NCI-H226 (cell line): ENCODE data around the gene AAK1.
A peak's percentile ranks its signal among the peaks of the same experiment; 100 is the strongest.
"Not testable (repeated sequence)": the region's sequence is repeated elsewhere in the genome, so short reads cannot be mapped to it uniquely, and the experiment has no call there.

Source experiments
- DNase-seq: peaks from one replicate; pipeline ENCODE4 v3.0.0-alpha.2; 2015

Gene AAK1

DNA sequence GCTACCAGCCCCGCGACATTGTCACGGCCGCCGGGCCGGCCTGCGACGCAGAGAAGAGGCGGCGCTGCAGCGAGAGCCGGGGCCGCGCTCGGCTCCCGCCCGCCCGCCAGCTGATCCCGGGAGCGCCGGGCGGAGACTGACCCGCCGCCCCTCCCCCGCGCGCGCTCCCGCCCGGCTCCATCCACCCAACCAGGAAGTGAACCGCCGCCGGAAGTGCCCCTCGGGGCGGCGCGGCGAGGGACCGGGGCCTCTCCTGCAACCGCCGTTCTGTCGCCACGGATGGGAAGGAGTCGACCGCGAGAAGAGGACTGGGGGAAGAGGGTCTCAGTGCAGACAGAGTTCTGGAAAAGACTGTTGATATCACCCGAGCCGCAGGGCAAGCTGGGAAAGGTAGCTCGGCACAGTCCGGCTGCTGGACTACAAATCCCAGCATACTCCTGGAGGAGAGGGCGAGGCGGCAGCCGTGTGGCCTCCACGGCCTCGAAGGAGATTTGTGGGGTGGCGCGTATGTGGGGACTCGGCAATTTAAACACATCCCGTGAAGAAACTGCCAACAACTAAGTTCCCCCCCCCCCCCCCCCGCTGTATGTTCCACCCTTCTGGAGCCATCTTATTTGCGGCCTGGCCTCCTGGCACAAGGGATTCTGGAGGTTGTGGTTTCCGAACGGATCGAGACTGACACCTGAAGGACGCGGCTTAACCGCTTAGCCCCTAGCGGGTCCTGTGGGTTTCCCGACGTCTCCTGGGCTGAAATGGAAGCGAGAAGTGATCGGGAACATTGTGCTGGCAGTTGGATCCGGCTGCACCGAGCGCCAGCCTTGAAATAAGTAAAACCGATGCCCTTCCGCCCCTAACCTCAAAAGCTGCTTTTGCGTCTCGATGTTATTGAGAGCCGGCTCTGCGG lies at the start of gene AAK1:
Gene AAK1, minus strand, starts transcription at position 138 of the 904 bp plus-strand sequence. CDS start 699 bp downstream, outside the sequence.
- peak; percentile 85 for DNase-seq

DNA sequence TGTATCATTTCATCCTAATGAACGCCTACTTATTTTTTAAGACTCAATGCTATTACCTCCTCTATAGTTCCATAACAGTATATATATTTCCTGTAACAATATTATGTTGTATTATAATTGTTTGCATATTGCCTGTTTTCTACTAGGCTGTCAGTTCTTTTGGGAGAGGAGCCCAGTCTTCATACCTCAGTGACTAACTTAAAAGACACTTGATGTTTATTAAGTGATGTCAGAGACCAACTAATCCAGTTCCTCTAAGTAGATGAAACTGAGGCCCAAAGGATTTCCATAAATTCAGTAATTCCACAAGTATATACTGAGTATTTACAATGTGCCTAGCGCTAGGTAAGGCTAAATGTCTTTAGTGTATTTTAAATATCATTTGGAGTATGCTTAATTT lies 48.9 kb upstream of the AAK1 start:
- peak; percentile 39 for DNase-seq

DNA sequence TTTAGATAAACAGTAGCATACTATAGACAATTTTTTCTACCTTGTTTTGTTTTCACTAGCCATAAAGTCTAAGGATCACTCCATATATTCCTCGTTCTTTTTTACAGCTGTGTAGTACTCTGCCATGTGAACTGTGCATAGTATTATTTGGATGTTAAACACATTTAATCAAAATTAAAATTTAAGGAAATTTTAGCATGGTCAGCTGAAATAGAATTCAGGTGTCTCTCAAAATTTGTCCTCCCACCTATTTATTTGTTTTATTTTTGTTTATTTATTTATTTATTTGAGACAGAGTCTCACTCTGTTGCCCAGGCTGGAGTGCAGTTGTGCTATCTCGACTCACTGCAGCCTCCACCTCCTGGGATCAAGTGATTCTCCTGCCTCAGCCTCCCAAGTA lies 46.4 kb upstream of the AAK1 start:
- DNase-seq: no peak

DNA sequence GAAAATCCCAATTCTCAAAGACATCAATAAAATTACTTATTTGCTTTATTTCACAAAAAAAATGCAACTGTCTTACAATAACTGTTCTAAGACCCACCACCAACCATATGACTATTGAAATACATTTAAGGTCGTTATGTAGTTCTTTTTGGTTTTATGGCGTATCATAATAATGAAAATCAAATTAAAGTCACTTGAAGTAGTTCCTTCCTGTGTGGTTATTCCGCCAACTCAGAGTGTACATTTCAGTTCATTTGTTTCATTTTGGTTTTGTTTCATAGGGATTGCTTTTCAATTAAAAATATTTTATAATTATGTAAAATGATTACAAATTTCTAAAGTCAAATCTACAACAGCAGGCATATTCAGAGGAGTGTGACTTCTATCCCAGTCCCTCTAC lies 45.9 kb upstream of the AAK1 start:
- DNase-seq: no peak

DNA sequence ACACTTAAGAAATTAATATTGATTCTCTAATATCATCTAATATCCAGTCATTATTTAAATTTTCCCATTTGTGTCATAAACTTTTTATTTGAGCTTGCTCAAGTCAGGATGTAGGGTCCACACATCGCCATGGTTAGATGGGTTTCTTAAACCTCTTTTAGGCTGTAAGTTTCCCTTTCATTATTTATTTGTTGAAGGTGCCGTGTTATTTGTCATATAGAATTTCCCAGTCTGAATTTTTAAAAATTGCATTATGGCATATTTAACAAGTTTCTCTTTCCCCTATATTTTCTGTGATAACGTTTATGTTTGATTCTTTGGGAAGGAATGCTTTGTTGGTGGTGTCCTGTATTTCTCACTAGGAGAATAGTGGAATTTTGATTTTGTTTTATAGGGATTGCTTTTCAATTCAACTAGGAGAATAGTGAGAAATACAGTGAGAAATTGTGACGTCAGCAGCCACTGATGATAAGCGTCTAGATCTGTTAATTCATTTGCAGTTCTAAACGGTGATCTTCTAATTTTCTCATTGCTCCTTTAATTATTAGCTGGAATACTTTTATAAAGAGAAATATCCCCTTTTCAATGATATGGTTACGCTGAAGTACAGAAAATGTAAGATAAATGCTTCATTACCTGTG lies 44.6 kb upstream of the AAK1 start:
- DNase-seq: no peak

DNA sequence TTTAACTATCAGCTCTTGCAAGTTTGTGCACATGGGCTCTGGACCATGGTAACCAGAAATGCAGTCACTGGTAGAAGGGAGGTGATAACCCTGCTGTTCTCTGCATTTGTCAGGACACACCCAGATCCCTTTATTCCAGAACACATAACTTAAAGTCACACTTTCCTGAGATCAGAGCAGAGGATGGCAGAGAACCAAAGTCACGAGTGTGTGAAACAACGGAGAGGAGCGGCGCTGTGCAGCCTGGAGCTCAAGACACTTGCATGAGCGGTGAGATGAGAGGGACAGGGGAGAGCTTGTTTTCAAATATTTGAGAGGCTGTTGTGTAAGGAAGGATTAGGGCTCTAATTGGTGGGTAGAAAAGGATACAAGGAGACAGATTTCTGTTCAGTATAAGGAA lies 43.3 kb upstream of the AAK1 start:
- DNase-seq: no peak

DNA sequence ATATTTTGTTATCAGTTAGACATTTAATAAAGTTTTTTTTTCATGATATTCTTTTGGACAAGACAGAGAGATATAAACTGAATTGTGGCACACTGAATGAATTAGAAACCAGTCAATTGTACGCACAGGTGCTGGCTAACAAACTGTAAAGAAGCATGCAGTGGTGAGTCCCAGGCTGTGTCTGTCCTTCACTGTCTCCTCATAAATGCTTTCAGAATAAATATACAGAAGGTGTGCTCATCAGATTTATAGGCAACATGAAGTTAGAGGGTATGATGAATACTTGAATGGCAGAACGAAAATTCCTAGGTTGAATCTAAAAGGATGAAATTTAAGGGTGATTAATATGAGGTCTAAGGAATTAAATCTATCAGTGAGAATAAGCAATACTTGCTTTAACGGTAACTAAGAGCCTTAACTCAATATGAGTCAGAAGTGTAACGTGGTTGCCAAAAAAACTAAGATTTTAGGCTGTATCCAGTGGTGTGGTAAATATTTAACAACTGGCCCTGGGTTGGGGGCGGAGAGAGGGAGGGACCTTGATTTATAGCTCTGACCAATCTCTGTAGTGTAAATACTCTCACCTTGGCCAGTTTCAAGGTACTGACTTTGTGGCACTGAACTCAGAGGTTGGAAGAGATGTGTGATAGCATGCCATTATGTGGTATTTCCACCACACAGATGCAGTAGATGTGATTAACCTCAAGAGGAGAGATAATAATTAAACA lies 41.9 kb upstream of the AAK1 start:
- DNase-seq: peak; percentile 22

DNA sequence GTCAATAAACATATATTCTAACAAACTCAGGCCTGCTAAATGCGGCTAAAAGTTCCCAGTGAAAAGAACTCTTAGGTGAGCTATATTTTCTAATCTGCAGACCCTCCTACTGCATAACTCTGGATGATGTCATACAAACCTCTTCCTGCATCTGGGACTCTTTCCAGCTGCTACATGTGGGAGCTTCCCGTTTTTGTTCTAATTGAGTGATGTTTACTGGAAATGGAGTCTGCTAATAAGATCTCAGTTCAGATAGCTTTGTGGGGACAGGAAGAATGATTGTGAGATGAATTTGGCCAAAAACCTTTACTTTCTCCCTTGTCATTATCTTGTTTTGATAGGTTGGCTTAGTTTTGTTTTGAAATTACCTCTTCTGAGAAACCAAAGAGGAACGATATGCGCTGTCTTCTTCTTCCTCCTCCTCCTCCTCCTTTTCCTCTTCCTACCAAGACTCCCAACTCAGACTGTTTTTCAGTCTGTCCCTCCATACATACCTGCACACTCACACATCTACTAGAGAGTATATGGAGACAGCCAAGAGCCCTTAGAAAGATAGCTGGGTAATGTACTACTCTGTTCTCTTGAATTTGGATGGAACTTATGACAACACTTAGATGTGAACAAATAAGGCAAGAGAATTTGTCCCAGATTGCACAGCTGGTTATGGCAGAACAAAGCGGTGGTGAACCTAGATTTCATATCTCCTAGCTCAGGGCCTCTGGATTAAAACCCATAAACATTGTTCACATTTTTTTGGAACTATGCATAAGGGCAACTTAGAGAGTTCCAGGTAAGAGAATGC lies 39.8 kb upstream of the AAK1 start:
- peak; percentile 86 for DNase-seq

DNA sequence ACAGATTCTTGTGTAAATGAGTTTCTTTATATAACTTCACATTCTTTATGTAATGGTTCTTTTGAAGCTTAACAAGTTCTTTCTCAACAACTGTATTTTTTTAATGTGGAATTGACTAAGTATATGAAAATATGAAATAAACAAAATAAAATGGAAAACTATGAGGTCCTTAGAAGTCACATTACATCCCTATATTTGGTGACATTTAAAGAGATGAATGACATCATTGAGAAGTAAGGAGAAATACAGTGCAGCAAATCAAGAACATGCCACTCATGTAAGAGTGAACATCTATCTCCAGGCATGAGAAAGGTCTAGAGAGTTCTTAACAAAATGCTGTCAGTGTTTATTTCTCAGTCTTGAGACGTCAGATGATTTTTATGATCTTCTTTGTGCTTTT lies 39.0 kb upstream of the AAK1 start:
- DNase-seq: no peak

DNA sequence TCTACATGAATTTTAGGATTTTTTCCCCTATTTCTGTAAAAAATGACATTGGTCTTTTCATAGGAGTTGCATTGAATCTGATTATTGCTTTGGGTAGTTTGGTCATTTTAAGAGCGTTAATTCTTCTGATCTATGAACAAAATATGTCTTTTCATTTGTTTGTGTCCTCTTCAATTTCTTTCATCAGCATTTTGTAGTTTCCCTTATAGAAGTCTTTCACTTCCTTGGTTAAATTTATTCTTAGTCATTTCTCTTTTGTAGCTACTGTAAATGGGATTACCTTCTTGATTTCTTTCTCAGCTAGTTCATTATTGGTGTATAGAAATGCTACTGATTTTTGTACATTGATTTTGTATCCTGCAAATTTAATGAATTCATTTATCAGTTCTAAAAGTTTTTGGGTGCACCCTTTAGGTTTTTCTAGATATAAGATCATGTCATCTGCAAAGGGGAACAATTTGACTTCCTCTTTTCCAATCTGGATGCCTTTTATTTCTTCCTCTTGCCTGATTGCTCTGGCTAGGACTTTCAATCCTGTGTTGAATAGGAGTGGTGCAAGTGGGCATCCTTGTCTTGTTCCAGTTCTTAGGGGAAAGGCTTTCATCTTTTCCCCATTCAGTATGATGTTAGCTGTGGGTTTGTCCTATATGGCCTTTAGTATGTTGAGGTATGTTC lies 36.6 kb upstream of the AAK1 start:
- no peak for DNase-seq

DNA sequence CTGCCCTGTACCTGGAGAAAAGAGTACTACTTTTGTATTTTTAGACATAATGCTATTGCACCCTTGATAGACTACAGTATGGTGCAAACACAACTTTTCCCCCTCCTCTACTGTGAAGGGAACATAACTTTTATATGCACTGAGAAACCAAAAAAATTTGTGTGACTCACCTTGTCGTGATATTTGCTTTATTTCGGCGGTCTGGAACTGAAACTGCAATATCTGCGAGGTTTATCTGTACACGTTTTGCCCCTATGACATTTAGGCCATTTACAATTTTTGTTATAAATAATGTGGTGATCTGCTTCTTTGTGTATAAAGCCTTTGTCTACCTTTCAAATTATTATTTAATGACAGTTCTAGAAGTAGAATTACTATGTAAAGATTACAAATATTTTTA lies 34.4 kb upstream of the AAK1 start:
- DNase-seq: no peak

DNA sequence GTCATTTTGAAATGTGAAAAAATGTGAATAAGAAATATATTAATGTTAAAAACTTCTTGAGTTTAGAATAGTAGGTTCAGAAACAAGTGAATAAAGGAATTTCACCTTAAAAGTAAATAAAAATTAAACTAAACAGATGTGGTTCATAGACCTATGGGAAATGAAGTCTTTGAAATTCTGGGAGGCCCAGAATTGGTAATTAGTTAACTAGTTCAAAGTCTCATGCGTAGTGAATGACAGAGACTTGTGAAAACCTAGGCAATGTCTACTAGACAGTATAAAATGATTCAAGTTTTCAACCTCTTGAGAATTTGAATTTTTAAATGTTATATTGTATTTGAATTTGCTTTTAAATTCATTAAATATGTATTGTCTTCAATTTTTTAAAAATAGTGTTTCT lies 32.6 kb upstream of the AAK1 start:
- no peak for DNase-seq

DNA sequence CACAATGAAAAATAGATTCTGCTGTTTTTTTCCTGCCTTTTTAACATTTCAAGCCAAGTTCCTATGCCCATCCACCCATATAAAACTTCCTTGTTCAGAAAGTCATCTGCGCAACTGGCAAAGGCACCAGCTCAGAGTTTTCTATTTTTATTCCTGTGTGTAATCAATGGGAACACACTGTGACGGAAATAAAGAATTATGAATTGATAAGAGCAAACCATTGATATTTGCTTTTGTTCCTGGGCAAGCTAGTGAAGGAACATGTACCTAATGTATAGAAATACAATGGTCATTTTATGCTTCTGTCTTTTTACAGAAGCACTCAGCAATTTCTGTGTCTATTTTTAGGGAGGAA lies 30.8 kb upstream of the AAK1 start:
- no peak for DNase-seq

DNA sequence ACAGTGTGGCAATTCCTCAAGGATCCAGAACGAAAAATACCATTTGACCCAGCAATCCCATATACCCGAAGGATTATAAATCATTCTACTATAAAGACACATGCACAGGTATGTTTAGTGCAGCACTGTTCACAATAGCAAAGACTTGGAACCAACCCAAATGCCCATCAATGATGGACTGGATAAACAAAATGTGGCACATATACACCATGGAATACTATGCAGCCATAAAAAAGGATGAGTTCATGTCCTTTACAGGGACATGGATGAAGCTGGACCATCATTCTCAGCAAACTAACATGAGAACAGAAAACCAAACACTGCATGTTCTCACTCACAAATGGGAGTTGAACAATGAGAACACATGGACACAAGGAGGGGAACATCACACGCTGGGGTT lies 29.6 kb upstream of the AAK1 start:
- DNase-seq: not testable (repeated sequence)

DNA sequence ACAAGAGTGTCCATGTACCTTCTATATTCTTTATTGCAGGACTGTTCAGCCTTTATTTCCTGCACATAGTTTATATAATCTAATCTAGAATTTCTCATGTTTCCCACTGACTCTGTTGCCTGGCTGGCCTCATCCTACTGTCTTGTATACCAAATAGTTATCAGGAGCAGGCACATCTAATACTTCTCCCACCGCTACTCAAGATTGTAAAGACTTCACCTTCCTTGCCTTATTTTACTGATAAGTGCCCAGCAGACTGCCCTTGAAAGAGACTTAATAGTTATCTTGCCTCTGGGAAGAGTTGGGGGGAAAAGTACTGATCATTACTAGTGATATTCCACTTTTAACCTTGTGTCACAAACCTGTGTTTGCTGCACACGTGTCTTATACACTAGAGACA lies 26.1 kb upstream of the AAK1 start:
- no peak for DNase-seq

DNA sequence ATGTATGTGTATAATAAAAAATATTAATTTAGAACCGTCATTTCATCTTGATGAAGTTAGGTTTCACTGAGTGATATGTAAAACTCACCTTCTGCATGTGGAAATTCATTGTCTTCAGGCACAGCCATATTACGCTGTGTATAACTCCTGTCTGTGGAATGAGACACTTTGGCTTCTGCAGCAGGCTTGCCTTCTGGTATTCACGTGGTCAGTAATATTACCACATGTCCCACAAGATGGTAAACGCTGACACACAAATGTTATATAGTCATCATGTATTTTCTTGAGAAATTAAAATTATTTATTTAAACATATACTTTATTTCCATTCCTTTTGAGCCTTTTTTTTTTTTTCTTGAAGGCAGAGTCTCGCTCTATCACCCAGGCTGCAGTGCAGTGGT lies 25.1 kb upstream of the AAK1 start:
- no peak for DNase-seq

DNA sequence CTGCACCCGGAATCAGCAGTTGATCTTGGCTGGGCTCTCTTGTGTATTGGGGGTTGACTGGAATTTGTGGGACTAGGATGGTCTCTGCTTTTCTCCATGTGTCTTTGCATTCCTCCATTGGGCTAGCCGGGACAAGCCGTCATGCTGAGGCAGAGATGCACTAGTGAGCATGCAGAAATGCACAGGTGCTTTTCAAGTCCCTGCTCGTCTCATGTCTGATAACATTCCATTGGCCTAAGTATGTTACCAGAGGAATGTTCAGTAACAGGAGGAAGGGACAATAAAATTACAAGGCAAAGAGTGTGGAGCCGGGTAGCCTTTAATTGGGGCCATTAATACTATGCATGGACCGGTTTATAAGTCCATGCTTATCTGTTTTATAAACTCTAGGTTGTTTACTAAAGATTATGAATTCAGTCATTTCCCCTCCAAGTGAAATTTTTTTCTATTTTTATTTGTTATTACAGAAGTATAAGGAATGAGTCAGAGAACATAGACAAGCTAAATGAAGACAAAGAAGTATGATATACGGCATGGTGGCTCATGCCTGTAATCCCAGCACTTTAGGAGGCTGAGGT lies 24.4 kb upstream of the AAK1 start:
- DNase-seq: peak; percentile 35

DNA sequence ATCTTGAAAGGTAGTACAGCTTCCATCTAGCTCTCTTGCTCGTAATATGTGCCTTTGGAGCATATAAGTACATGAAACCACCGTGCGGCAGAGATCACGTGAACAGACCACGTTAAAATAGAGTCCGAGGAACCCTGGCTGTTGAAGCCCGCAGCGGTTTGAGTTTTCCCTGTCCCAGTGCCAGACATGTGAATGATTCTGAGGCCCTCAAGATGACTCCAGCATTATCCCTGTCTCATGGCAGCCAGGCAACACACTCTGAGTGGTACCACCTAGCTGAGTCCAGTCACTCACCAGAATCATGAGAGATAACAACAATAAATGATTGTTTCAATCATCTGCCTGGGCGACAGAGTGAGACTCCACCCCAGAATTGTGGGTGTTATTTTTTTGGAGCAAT lies 21.6 kb upstream of the AAK1 start:
- DNase-seq: no peak

DNA sequence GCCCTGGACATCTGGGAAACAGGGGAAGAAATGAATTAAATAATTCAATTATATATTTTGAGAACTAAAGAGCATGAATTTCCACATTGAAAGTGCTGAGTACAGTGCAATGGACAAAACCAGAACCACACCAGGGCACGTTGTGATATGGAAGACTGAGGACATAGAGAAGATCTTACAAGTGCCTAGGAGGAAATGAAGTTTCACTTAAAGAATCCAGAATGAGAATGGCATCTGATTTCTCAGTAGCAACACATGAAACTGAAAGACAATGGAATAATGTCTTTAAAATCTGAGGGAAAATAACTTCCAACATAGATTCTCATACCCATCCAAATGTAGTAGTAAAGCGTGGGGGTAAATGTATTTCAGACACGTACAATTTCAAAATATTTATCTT lies 20.3 kb upstream of the AAK1 start:
- DNase-seq: no peak

DNA sequence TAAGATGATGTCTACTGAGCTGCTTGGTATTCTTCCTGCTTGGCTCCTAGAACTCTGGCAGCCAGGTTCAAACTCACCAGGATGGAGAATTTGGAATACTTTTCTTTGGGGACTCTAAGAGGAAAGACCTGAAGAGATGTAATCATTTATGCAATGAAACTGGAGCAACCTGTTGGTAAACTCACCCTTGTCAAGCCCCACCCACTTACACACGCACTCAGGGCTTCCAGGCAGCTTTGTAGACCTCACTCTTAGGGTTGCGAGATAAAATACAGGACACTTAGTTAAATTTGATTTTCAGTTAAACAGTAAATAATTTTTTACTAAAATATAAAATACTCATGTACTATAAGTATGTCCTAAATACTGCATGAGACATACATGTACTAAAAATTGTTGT lies 19.0 kb upstream of the AAK1 start:
- not testable (repeated sequence) for DNase-seq

DNA sequence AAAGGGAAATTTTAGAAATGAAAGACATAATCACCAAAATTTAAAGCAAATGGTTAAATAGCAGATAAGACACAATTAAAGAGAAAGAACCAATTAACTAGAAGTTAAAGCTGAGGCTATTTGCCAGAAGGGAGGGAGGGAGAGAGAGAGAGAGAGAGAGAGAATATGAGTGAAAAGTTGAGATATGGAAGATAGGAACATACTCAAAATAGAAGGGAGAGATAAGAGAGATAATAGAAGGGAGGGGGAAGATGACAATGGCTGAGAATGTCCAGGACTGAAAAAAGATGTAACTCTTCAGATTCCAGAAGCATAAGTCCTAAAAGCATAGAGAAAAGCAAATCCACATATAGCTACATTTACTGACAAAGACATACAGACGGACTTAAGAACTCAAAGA lies 17.1 kb upstream of the AAK1 start:
- DNase-seq: no peak

DNA sequence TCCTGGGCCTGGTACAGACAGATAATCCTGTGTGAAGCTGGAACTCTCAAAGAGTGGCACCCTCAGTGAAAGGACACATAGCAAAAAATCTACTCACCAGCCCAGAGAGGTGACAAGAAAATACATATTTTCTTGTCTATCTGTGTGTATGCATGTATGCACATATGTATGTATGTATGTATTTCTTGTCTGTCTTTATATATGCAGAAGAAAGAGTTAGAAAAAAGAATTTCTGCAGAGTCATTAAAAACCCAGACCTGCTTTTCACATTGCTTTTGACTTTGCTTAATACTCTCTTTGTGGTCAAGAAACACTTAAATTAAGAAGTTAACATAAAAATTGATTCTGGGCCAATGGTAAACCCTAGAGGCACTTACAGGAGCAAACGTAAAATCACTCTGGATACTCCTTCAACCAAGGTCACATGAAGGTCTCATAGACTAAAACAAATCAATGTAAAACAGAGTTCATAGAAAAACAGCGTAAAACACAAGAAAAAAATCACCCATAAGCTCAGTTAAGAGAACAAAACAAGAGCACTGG lies 16.5 kb upstream of the AAK1 start:
- DNase-seq: no peak
